HEK293 (cell line): ENCODE results near the gene YIPF3.
A peak's percentile ranks its signal among the peaks of the same experiment; 100 is the strongest.

Experiments
- CTCF ChIA-PET: fragments of 350-600 bp; formaldehyde crosslinking; extraction: SDS; loops from one replicate; lab custom pipeline; 2021; ENCODE audit warnings: antibody characterized with exemption; lab: Yijun Ruan, JAX
- POLR2A ChIA-PET: fragments of 300-600 bp; formaldehyde crosslinking; extraction: SDS; loops from one replicate; lab custom pipeline; 2020; ENCODE audit warnings: antibody characterized with exemption, inconsistent platforms; lab: Yijun Ruan, JAX
- H3K27ac ChIP-seq: fragments of 200-500 bp; sonication (Bioruptor generic); 2 replicates; pipeline ENCODE4 v1.5.1; 2014; ENCODE audit warnings: low read depth, low read length, control low read depth, inconsistent platforms; ENCODE audit errors: extremely low read depth
- H3K36me3 ChIP-seq, 2 experiments: fragments of 200-500 bp in 1 of 2; sonication (Bioruptor generic) in 1 of 2; 1 replicate in 1 of 2; 2 replicates in 1 of 2; pipeline ENCODE4 v1.5.1; 2014 to 2017; ENCODE audit warnings: inconsistent platforms in 2 of 2, low read length in 2 of 2; ENCODE audit not compliant: control insufficient read depth in 2 of 2, insufficient read depth in 1 of 2
- H3K4me1 ChIP-seq: fragments of 200-500 bp; sonication (Bioruptor generic); 2 replicates; pipeline ENCODE4 v1.5.1; 2014; ENCODE audit warnings: mild to moderate bottlenecking, low read length, inconsistent platforms; ENCODE audit not compliant: control insufficient read depth, insufficient read depth
- H3K4me3 ChIP-seq: 2 replicates; pipeline ENCODE4 v1.5.1; 2011; ENCODE audit warnings: low read depth, mild to moderate bottlenecking, control low read depth, low read length, moderate library complexity
- H3K9me3 ChIP-seq: fragments of 200-500 bp; sonication (Bioruptor generic); 2 replicates; pipeline ENCODE4 v1.5.1; 2014; ENCODE audit warnings: low read depth, low read length, inconsistent platforms; ENCODE audit not compliant: control insufficient read depth, insufficient read depth
- GLI2 ChIP-seq: fragments of 450-650 bp; formaldehyde crosslinking; IDR thresholded peaks from 2 replicates; pipeline ENCODE4; 2017; ENCODE audit warnings: missing biosample characterization, missing genetic modification characterization, low read depth, borderline replicate concordance
- MEIS1 ChIP-seq: sonication (generic); formaldehyde crosslinking; IDR thresholded peaks from 2 replicates; pipeline ENCODE4 v1.8.1; 2022; ENCODE audit warnings: missing genetic modification reagents, mild to moderate bottlenecking, borderline replicate concordance
- MYNN ChIP-seq: fragments of 450-650 bp; formaldehyde crosslinking; IDR thresholded peaks from 2 replicates; pipeline ENCODE4 v1.5.1; 2016; ENCODE audit warnings: missing biosample characterization, missing genetic modification characterization, borderline replicate concordance
- MZF1 ChIP-seq: fragments of 450-650 bp; formaldehyde crosslinking; IDR thresholded peaks from 2 replicates; pipeline ENCODE4 v1.5.1; 2017; ENCODE audit warnings: missing biosample characterization, missing genetic modification characterization, borderline replicate concordance
- SCRT2 ChIP-seq: fragments of 450-650 bp; formaldehyde crosslinking; IDR thresholded peaks from 2 replicates; pipeline ENCODE4 v1.5.1; 2016; ENCODE audit warnings: missing biosample characterization, missing genetic modification characterization
- ZNF112 ChIP-seq: fragments of 450-650 bp; formaldehyde crosslinking; IDR thresholded peaks from 2 replicates; pipeline ENCODE4 v1.5.0; 2017; ENCODE audit warnings: missing biosample characterization, missing genetic modification characterization
- ZNF132 ChIP-seq: fragments of 450-650 bp; formaldehyde crosslinking; IDR thresholded peaks from 2 replicates; pipeline ENCODE4 v1.5.1; 2017; ENCODE audit warnings: missing biosample characterization, missing genetic modification characterization, borderline replicate concordance
- ZNF175 ChIP-seq: fragments of 450-650 bp; formaldehyde crosslinking; IDR thresholded peaks from 2 replicates; pipeline ENCODE4 v1.5.1; 2016; ENCODE audit warnings: missing biosample characterization, missing genetic modification characterization
- ZNF202 ChIP-seq: fragments of 450-650 bp; formaldehyde crosslinking; IDR thresholded peaks from 2 replicates; pipeline ENCODE4 v1.5.1; 2016; ENCODE audit warnings: missing biosample characterization, missing genetic modification characterization, borderline replicate concordance
- ZNF211 ChIP-seq: fragments of 450-650 bp; formaldehyde crosslinking; IDR thresholded peaks from 2 replicates; pipeline ENCODE4 v1.5.1; 2016; ENCODE audit warnings: low read depth, missing biosample characterization, missing genetic modification characterization
- ZNF239 ChIP-seq: fragments of 450-650 bp; formaldehyde crosslinking; IDR thresholded peaks from 2 replicates; pipeline ENCODE4 v1.5.1; 2016; ENCODE audit warnings: missing biosample characterization, missing genetic modification characterization
- ZNF280C ChIP-seq: fragments of 450-650 bp; formaldehyde crosslinking; IDR thresholded peaks from 2 replicates; pipeline ENCODE4 v1.5.1; 2016; ENCODE audit warnings: missing biosample characterization, missing genetic modification characterization
- ZNF292 ChIP-seq: fragments of 450-650 bp; formaldehyde crosslinking; IDR thresholded peaks from 2 replicates; pipeline ENCODE4 v1.5.1; 2016; ENCODE audit warnings: low read depth, missing biosample characterization, missing genetic modification characterization, borderline replicate concordance
- ZNF449 ChIP-seq: fragments of 450-650 bp; formaldehyde crosslinking; IDR thresholded peaks from 2 replicates; pipeline ENCODE4 v1.5.1; 2017; ENCODE audit warnings: missing biosample characterization, mild to moderate bottlenecking, missing genetic modification characterization, moderate library complexity
- ZNF621 ChIP-seq: fragments of 450-650 bp; formaldehyde crosslinking; IDR thresholded peaks from 2 replicates; pipeline ENCODE4 v1.5.1; 2017; ENCODE audit warnings: missing biosample characterization, missing genetic modification characterization
- ZNF658 ChIP-seq: fragments of 450-650 bp; formaldehyde crosslinking; IDR thresholded peaks from 2 replicates; pipeline ENCODE4; 2016; ENCODE audit warnings: missing biosample characterization, missing genetic modification characterization
- ZNF664 ChIP-seq: fragments of 450-650 bp; formaldehyde crosslinking; IDR thresholded peaks from 2 replicates; pipeline ENCODE4 v1.5.1; 2016; ENCODE audit warnings: missing biosample characterization, missing genetic modification characterization
- ZNF670 ChIP-seq: fragments of 450-650 bp; formaldehyde crosslinking; IDR thresholded peaks from 2 replicates; pipeline ENCODE4 v1.5.1; 2016; ENCODE audit warnings: missing biosample characterization, missing genetic modification characterization, low read depth
- TF ChIP-seq, protein P1 (sequence below): sonication (generic); formaldehyde crosslinking; IDR thresholded peaks from 2 replicates; pipeline ENCODE4 v1.8.1; 2022; ENCODE audit warnings: mild to moderate bottlenecking, moderate library complexity, missing genetic modification reagents

The YIPF3 gene

DNA sequence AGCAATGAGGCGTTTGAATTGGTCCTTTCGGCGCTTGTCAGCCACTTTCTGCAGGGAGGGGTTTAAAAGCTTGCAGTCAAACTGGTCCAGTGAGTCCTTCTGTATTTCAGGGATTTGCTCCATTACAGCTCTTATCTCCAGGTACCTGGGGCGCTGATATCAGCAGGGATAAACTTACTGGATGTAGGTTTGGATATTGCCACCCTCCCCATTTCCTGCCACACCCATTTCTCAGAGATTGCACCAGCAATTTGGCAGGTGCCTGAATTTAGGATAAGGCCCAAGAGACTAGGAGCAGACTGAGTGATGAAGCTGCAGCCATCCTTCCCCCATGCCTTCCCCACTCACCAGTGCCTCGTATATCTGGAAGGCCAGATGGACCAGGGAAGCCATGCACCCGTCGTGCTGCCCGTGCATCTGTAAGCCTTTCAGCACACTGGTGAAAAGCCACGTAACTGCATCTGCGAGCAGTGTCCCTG, 7.8 kb upstream of the YIPF3 start:
- Histone ChIP-seq H3K4me1 (no peaks in the 10 kb centered on the region), H3K9me3 (no peaks in the 10 kb centered on the region), H3K4me3 (no peak overlapping the region), H3K27ac (no peak overlapping the region), H3K36me3 (peaks cover 51 to 100% of the 10 kb centered on the region in 2 experiments)
- ChIA-PET CTCF (no interaction called here), POLR2A (interaction anchor here (0.6 to 1.5 kb wide), 8 partner anchors 8 to 554 kb away, joined by 3 to 7 read pairs (median 5); no protein-coding TSS in a partner anchor)
- TF ChIP-seq ZNF670 (tag by site-specific recombination) (no peak), ZNF239 (tag by site-specific recombination) (no peak), ZNF202 (no peak), ZNF658 (tag by site-specific recombination) (no peak), MZF1 (no peak), SCRT2 (no peak), ZNF280C (tag by site-specific recombination) (no peak), ZNF621 (tag by site-specific recombination) (no peak), MEIS1 (CRISPR knock-in tag) (no peak), MYNN (tag by site-specific recombination) (no peak), GLI2 (no peak), ZNF211 (tag by site-specific recombination) (no peak)
- TF ChIP-seq, protein P1, sequence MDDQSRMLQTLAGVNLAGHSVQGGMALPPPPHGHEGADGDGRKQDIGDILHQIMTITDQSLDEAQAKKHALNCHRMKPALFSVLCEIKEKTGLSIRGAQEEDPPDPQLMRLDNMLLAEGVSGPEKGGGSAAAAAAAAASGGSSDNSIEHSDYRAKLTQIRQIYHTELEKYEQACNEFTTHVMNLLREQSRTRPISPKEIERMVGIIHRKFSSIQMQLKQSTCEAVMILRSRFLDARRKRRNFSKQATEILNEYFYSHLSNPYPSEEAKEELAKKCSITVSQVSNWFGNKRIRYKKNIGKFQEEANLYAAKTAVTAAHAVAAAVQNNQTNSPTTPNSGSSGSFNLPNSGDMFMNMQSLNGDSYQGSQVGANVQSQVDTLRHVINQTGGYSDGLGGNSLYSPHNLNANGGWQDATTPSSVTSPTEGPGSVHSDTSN = no peak

GRCh38 chr6:43523284-43523683, 6.6 kb upstream of the YIPF3 start:
- no peak overlapping the region for H3K4me3 ChIP-seq
- H3K4me1 ChIP-seq = peaks cover 2% of the 10 kb centered on the region; the same call in 1 of the 2 replicates
- no peak for TF ChIP-seq ZNF664 (tag by site-specific recombination)
- TF ChIP-seq ZNF449 (tag by site-specific recombination) = 0 out of 2 replicates have a peak, but pooled peaks have one; percentile 25
- no peaks in the 10 kb centered on the region for H3K9me3 ChIP-seq
- H3K27ac ChIP-seq = no peak overlapping the region
- peaks cover 39 to 97% of the 10 kb centered on the region in 2 experiments for H3K36me3 ChIP-seq
- POLR2A ChIA-PET = interaction anchor here (1.5 kb wide), 1 partner anchor 9 kb away, joined by 4 read pairs; no protein-coding TSS in a partner anchor
- CTCF ChIA-PET = interaction anchor here (0.6 kb wide), 1 partner anchor 631 kb away, joined by 4 read pairs; no protein-coding TSS in a partner anchor

DNA sequence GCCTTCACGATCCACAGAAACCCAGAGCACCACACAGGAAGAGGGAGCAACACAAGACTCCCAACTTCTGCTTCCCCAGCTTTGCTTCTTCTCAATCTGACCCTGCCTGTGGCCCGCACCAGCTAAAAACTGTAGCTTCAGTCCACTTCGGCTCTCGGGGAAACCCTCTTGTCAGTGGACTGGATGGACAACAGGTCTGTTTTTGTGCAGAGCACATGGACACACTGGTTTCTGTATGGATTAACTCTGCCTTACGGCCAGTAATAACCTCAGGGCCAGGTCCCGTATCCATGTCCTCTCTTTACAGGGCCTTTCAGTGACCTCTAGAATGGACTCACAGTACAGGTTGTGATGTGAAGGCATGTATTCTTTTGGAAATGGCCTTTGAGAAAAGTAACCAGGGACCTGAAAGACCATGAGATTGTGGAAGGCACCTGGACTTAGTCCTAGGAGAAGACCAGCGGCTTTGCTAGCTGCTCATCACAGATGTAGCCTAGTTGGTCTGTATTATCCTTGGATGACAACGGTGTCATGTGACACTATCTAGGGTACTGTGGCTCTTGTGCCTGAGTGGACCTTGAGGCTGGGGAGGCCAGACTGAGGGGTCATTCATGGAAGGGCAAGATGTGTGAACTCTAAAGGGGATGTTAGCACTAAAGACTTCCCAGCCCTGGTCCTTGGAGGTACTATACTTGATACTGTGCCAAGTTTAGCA, 6.0 kb upstream of the YIPF3 start:
- CTCF ChIA-PET = interaction anchor here (0.6 kb wide), 2 partner anchors 89 to 631 kb away, joined by 3 to 4 read pairs; no protein-coding TSS in a partner anchor
- Histone ChIP-seq H3K9me3 (no peaks in the 10 kb centered on the region), H3K27ac (no peak overlapping the region), H3K4me3 (no peak overlapping the region), H3K36me3 (peaks cover 38 to 91% of the 10 kb centered on the region in 2 experiments), H3K4me1 (peaks cover 5% of the 10 kb centered on the region; the same call in 1 of the 2 replicates)
- POLR2A ChIA-PET = interaction anchor here (0.6 to 2.3 kb wide), 5 partner anchors 10 to 53 kb away, joined by 3 to 8 read pairs (median 8); partner anchors contain the start of genes LRRC73 and XPO5
- TF ChIP-seq ZNF132 (tag by site-specific recombination) (no peak), ZNF112 (no peak), ZNF292 (no peak), ZNF175 (tag by site-specific recombination) (no peak)
- TF ChIP-seq, all 188 proteins: peak for 0
